Measurements from ENCODE around the gene SKA3.
"Not testable (repeated sequence)": the region's sequence is repeated elsewhere in the genome, so short reads cannot be mapped to it uniquely, and the experiment has no call there.

The SKA3 gene

DNA sequence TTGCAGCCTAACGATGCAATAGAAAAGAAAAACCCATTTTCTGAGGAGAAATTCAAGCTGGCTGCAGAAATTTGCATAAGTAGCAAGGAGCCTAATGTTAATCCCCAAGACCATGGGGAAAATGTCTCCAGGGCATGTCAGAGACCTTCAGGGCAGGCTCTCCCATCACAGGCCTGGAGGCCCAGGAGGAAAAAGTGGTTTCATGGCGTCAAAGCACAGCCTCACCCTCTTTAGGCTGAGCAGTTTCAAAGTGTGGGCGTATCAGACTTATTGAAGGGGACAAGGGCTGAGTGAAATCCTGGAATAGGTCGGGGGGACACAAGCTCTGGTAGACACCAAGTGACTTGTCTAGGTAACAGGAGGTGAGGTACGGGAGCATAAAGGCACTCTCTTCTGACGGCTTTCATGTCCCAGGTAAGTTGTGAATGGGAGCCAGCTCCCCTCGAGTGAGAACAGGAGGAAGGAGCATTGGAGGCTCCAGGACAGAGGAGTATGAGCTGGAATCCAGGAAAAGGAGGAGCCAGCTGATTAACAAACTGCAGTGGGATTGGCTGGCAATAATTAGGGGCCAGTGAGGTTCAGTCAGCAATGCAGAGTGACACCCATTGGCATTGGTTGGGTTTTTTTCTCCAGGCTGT lies 35.9 kb upstream of the SKA3 start:
- H3K4me3 ChIP-seq (ENCODE audit: control insufficient read depth, low read depth, low read length) = no peak overlapping the region
- DNase-seq (ENCODE audit: low read depth) = no peak
- TF ChIP-seq, protein P1, sequence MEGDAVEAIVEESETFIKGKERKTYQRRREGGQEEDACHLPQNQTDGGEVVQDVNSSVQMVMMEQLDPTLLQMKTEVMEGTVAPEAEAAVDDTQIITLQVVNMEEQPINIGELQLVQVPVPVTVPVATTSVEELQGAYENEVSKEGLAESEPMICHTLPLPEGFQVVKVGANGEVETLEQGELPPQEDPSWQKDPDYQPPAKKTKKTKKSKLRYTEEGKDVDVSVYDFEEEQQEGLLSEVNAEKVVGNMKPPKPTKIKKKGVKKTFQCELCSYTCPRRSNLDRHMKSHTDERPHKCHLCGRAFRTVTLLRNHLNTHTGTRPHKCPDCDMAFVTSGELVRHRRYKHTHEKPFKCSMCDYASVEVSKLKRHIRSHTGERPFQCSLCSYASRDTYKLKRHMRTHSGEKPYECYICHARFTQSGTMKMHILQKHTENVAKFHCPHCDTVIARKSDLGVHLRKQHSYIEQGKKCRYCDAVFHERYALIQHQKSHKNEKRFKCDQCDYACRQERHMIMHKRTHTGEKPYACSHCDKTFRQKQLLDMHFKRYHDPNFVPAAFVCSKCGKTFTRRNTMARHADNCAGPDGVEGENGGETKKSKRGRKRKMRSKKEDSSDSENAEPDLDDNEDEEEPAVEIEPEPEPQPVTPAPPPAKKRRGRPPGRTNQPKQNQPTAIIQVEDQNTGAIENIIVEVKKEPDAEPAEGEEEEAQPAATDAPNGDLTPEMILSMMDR (IDR thresholded peaks at IDR 0.05; ENCODE audit: control insufficient read depth, insufficient read depth, low read depth, low read length, missing control alignments) = no peak

DNA sequence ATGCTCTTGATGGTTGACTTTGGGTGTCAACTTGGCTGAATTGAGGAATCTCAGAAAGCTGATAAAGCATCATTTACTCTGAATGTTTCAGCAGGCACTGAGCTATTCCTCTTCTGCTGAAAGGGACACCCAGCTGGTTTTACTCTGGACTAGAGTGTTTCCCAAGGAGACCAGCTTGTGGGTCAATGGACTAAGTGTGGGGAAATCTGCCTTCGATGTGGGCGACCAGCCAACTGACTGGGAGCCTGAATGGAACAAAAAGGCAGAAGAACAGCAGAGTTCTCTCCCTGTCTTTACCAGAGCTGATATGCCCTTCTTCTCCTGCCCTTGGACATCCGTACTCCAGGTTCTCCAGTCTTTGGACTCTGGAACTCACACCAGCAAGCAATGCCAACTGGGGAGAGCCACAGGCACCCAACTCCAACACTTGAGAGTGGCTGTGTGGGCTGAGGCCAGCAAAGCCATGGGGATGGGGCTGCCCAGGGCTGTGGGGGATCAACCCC lies 32.4 kb upstream of the SKA3 start:
- no peak for DNase-seq (ENCODE audit: low read depth)
- TF ChIP-seq, protein P1 (IDR thresholded peaks at IDR 0.05; ENCODE audit: control insufficient read depth, insufficient read depth, low read depth, low read length, missing control alignments) = no peak
- H3K4me3 ChIP-seq (ENCODE audit: control insufficient read depth, low read depth, low read length) = no peak overlapping the region

DNA sequence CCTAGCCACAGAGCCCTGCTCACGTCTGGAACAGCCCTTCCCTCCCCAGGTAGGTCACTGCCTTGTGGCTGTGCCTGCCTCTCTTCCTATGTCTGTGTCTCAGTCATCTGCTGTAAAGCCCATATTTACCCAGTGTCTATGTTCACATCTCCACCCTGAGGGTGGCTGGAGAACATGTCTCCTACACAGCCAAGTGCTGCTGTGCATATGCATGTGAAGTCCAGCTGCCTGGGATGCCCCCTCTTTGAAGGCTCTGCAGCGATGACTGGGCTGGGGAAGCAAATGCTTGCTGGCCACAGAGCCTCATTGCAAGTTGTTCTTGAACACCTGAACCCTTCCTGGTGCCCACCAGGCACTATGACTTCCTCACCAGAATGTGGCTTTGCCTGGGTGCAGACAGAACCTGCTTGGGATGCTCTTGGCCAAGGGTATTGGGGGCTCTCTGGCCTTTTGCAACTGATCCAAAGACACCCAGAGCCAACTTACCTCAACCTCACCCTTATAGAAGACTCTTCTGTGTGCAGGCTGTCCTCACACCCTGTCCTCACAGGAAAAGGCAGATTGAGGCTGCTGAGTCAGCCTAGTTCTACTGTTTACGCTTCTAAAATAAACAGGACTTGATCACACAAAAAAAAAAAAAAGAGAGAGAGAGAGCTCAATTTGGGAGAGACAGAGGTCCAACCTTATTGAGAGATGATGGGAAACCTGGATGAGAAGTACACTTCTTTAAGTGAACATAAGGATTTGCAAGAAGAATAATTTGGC lies 26.6 kb upstream of the SKA3 start:
- TF ChIP-seq, protein P1 (IDR thresholded peaks at IDR 0.05; ENCODE audit: control insufficient read depth, insufficient read depth, low read depth, low read length, missing control alignments) = no peak
- H3K4me3 ChIP-seq (ENCODE audit: control insufficient read depth, low read depth, low read length) = no peak overlapping the region
- no peak for DNase-seq (ENCODE audit: low read depth)

DNA sequence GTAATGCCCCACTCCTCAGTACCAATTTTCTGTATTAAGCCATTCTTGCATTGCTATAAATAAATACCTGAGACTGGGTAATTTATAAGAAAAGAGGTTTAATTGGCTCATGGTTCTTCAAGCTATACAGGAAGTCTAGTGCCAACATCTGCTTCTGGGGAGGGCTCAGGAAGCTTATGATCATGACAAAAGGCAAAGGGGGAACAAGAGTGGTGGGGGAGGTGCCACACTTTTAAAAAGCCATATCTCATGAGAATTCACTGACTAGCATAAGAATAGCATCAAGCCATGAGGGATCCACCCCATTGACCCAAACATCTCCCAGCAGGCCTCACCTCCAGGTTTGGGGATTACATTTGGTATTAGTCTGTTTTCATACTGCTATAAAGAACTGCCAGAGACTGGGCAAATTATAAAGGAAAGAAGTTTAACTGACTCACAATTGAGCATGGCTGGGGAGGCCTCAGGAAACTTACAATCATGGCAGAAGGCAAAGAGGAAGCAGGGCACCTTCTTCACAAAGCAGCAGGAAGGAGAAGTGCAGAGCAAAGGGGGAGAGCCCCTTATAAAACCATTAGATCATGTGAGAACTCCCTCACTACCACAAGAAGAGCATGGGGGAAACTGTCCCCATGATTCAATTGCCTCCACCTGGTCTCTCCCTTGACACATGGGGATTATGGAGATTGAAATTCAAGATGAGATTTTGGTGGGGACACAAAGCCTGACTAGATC lies 25.3 kb upstream of the SKA3 start:
- DNase-seq (ENCODE audit: low read depth); H3K4me3 ChIP-seq (ENCODE audit: control insufficient read depth, low read depth, low read length): not testable (repeated sequence)

DNA sequence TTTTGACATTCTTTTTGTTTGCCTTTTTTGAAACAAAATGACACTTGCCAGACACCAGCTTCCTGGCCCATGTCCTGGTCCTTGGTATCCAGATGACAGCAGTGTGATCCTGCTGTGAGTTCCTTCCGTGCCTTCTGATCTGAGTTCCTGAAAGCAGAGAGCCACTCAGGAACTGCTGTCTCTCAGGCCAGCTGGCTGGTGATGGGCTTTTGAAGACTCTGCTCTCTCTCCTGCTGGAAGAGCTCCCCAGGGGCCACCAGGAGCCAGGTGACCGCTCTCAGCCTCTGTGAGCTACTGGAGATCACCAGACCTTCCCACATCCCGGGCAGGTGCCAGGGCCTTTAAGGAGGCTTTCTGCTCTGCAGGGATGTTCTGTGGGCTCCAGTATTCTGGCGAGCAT lies 22.0 kb upstream of the SKA3 start:
- DNase-seq (ENCODE audit: low read depth); H3K4me3 ChIP-seq (ENCODE audit: control insufficient read depth, low read depth, low read length): not testable (repeated sequence)

DNA sequence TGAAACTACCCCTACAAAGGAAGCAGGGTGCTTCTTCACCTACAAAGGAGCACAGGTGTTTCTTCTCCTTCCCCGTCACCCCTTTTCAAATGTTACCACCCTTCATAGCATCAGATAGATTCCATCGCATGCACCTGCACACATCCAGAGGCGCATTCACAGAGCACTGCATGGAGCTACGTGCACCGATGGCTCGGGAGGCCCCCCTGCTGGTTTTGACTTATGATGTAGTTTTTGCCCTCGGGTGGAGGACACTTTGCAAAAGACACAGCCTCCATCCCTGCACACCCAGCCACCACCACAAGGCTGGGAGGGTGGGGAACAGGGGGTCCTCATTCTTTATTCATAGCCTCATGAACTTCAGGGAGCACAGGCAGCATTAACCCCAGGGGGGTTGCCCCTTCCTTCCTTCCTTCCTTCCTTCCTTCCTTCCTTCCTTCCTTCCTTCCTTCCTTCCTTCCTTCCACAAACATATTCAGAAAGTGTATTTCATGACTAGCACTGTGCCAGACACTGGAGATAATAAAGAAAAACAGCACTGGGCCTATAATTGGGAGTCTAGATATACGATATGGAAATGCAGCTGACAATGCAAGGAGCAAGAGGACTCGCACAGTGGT lies 21.4 kb upstream of the SKA3 start:
- not testable (repeated sequence) for DNase-seq (ENCODE audit: low read depth); H3K4me3 ChIP-seq (ENCODE audit: control insufficient read depth, low read depth, low read length)

DNA sequence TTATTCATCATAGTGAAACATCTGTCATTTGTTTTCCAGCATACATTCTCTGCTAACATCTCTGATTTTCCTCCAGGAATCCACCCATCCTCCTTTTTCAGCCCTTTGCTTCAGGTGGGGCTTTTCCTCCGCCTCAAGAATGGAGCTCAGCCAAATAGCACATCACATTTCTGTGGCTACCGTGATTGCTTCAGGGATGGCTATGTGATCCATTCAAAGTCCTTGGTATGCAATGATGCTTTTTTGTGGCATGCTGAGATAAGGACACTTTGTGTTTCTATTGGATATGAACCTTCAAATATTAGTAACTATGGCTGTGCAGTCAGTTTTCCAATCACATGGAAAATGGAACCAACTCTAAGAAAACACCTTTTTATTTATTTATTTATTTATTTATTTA lies 18.4 kb upstream of the SKA3 start:
- not testable (repeated sequence) for DNase-seq (ENCODE audit: low read depth); H3K4me3 ChIP-seq (ENCODE audit: control insufficient read depth, low read depth, low read length)

DNA sequence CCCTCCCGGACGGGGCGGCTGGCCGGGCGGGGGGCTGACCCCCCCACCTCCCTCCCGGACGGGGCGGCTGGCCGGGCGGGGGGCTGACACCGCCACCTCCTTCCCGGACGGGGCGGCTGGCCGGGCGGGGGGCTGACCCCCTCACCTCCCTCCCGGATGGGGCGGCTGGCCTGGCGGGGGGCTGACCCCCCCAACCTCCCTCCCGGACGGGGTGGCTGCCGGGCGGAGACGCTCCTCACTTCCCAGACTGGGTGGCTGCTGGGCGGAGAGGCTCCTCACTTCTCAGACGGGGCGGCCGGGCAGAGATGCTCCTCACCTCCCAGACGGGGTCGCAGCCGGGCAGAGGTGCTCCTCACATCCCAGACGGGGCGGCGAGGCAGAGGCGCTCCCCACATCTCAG lies 10.1 kb upstream of the SKA3 start:
- DNase-seq (ENCODE audit: low read depth) = not testable (repeated sequence)

DNA sequence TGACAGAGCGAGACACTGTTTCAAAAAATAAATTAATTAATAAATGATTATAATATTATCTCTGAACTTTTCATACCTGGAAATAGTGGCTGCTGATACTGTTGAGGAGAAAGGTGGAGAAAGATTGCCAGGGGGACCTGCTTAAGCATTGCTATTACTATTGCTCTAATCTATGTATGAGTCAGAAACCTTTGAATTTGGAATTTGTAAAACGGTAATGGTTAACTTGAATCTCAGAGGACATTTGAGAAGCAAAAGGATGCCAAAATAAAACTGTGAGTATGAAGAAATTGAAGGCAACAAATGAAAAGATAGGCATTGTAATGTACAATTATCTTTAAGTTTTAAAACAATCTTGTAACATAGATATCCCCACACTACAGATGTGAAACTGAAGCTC lies 5.3 kb upstream of the SKA3 start:
- no peak overlapping the region for H3K4me3 ChIP-seq (ENCODE audit: control insufficient read depth, low read depth, low read length)
- DNase-seq (ENCODE audit: low read depth) = no peak
- TF ChIP-seq, protein P1 (IDR thresholded peaks at IDR 0.05; ENCODE audit: control insufficient read depth, insufficient read depth, low read depth, low read length, missing control alignments) = no peak

More for the DNA sequence above, 10.1 kb upstream of the SKA3 start:
- not testable (repeated sequence) for H3K4me3 ChIP-seq (ENCODE audit: control insufficient read depth, low read depth, low read length)
